IPS-15b (cell line): ENCODE data around the gene EYS.
"Not testable (repeated sequence)": the region's sequence is repeated elsewhere in the genome, so short reads cannot be mapped to it uniquely, and the experiment has no call there.

Source experiments
- H3K27me3 ChIP-seq: one replicate; pipeline ENCODE4 v1.6.1; 2013; ENCODE audit warnings: low read length; ENCODE audit not compliant: control insufficient read depth, insufficient read depth
- H3K36me3 ChIP-seq: one replicate; pipeline ENCODE4 v1.6.1; 2013; ENCODE audit warnings: low read length; ENCODE audit not compliant: control insufficient read depth, insufficient read depth
- H3K4me1 ChIP-seq: one replicate; pipeline ENCODE4 v1.6.1; 2013; ENCODE audit warnings: mild to moderate bottlenecking, low read length; ENCODE audit not compliant: control insufficient read depth, insufficient read depth
- H3K4me3 ChIP-seq: one replicate; pipeline ENCODE4 v1.5.1; 2013; ENCODE audit warnings: low read depth, low read length
- H3K9ac ChIP-seq: one replicate; pipeline ENCODE4 v1.6.1; 2013; ENCODE audit warnings: low read depth, mild to moderate bottlenecking, low read length
- H3K9me3 ChIP-seq: one replicate; pipeline ENCODE4 v1.6.1; 2013; ENCODE audit warnings: mild to moderate bottlenecking, low read length; ENCODE audit not compliant: control insufficient read depth, insufficient read depth

Gene EYS

DNA sequence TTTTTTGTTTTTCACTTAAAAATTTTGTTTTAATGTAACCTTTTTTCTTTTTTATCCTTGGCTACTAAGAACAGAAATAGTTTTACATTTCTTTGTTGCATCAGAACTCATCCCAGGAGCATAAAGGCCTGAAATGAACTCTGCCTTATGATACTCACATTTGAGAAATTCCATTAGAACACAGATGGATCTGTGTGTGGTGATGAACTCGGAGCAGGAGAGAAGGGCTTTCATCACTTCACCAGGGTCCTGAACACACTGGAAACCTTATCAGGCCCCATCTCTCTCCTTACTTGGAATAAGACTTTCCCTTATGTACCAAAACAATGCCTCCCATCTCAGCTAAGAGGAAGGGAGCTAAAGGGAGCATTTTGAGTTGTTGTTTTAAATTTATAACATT is 1932.1 kb downstream of the EYS start:
- Histone ChIP-seq H3K36me3 (no peaks in the 10 kb centered on the region), H3K27me3 (no peaks in the 10 kb centered on the region), H3K4me3 (no peak overlapping the region), H3K4me1 (no peaks in the 10 kb centered on the region), H3K9me3 (no peaks in the 10 kb centered on the region), H3K9ac (no peak overlapping the region)

DNA sequence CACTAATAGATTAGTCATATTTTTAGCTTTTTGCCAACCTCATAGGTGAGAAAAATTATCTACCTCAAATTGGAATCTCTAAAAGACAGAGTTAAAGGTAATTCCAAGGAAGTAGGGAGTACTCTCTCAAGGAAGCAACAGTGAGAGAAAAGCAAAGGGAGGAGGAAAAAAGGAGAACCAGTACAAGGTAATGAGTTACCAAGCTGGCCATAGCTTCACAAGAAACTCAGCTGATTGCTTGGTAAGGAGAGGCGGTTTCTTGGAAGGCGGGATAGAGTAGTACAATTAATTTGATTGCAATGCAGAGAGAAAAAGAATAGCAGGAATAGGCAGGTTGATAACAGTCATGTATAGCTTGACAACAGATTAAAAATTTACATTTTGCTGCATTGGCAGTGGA is 1933.8 kb downstream of the EYS start:
- Histone ChIP-seq H3K36me3 (no peaks in the 10 kb centered on the region), H3K9me3 (no peaks in the 10 kb centered on the region), H3K27me3 (no peaks in the 10 kb centered on the region), H3K9ac (no peak overlapping the region), H3K4me3 (no peak overlapping the region), H3K4me1 (no peaks in the 10 kb centered on the region)

DNA sequence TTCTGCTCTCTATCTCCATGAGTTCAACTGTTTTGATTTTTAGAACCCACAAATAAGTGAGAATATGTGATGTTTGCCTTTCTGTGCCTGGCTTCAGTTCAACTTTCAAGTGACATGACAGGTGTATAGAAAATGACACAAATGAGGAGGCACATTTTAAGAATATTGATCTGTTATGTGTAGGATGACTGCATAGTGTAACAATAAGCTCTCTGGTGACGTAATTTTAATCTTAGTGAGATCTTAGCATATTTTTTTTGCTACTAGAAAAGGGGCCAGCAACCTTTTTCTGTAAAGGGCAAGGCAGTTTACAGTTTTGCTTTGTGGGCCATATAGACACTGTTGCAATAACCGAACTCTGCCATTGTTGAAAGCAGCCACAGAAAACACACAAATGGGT is 1941.2 kb downstream of the EYS start:
- Histone ChIP-seq H3K9ac (no peak overlapping the region), H3K4me3 (no peak overlapping the region), H3K9me3 (no peaks in the 10 kb centered on the region), H3K36me3 (no peaks in the 10 kb centered on the region), H3K27me3 (no peaks in the 10 kb centered on the region), H3K4me1 (no peaks in the 10 kb centered on the region)

DNA sequence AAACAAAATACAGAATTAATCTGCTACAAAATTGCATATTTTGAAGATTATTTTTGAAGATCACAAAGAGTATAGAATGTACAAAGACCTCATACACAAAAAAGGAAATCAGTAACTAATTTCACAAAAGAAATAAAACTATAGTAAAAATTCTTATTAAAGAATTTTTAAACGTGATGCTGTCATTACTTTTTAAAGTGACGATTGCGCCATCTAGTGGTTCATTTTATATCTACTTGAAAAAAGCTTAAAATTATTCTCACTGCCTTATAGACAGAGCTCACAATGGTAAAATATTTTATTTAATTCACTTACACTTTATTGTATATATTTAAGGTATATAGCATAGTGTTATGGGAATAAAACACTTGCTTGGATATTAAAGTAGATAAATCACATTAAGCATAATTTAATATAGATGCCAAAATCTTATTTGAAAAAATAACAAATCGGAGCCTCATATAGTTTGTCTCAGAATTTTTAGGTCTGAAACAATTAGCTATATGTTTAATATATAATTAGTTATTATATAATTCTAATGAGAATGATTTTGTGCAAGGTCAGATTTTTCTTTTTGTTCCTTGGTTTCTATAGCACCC is 1942.6 kb downstream of the EYS start:
- no peaks in the 10 kb centered on the region for H3K9me3 ChIP-seq
- no peak overlapping the region for H3K4me3 ChIP-seq
- H3K4me1 ChIP-seq: no peaks in the 10 kb centered on the region
- H3K36me3 ChIP-seq: no peaks in the 10 kb centered on the region
- no peak overlapping the region for H3K9ac ChIP-seq
- H3K27me3 ChIP-seq: no peaks in the 10 kb centered on the region

DNA sequence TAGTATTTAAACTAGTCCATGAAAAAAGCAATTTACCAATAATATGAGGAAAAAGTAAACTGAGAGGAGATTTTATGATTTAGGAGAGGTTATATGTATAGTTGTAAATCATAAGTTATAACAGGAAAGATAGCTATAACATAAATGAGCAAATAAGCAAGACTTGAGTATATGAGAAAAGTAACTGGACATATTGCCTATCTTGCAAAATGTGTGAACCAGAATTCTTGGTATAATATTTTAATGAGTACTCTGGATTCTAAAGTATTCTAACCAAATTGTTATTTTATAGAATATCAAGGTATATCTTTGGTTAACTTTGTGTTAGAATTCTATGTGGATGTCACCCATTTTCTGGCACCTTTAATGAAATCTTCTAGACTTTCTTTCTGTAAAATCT is 1946.8 kb downstream of the EYS start:
- H3K9ac ChIP-seq: no peak overlapping the region
- H3K27me3 ChIP-seq: no peaks in the 10 kb centered on the region
- no peak overlapping the region for H3K4me3 ChIP-seq
- H3K36me3 ChIP-seq: no peaks in the 10 kb centered on the region
- H3K9me3 ChIP-seq: no peaks in the 10 kb centered on the region
- no peaks in the 10 kb centered on the region for H3K4me1 ChIP-seq

DNA sequence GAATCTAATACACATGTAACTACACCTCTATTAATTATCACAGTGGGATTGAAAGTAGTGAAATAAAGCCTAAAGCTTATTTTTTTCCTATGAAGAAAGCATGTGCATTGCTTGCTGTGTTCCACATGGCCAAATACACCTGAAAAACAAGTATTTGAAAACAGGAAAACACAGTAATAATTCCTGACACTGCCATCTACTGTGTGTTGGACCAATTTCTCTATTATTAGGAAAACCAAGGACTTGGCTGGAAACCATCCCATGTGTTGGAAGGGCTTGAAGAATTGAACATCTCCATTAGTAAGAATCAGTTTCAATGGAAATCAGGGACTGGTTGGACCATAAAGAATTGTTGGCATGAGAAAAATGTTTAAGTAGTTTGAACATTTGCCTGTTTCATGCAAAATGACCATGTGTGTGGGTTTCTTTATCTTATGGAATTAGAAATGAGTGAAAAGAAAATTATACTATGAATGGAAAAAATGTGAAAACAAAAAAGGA is 1947.4 kb downstream of the EYS start:
- no peak overlapping the region for H3K9ac ChIP-seq
- no peaks in the 10 kb centered on the region for H3K27me3 ChIP-seq
- no peaks in the 10 kb centered on the region for H3K9me3 ChIP-seq
- no peaks in the 10 kb centered on the region for H3K4me1 ChIP-seq
- H3K4me3 ChIP-seq: no peak overlapping the region
- H3K36me3 ChIP-seq: no peaks in the 10 kb centered on the region

DNA sequence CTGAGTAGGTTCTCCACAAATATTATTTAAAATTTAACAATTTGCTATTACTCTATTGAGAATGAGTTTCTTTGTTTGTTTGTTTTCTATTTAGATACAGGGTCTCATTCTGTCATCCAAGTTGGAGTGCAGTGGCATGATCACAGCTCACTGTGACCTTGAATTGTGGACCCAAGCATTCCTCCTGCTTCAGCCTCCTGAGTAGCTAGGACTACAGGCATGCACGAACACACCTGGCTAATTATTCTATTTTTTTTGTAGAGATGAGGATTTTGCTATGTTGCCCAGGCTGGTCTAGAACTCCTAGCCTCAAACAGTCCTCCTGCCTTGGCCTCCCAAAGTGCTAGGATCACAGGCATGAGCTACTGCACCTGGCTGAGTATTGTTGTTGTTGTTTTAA is 1949.2 kb downstream of the EYS start:
- Histone ChIP-seq H3K27me3 (no peaks in the 10 kb centered on the region), H3K9me3 (no peaks in the 10 kb centered on the region), H3K36me3 (no peaks in the 10 kb centered on the region), H3K4me1 (no peaks in the 10 kb centered on the region), H3K4me3 (no peak overlapping the region), H3K9ac (no peak overlapping the region)

DNA sequence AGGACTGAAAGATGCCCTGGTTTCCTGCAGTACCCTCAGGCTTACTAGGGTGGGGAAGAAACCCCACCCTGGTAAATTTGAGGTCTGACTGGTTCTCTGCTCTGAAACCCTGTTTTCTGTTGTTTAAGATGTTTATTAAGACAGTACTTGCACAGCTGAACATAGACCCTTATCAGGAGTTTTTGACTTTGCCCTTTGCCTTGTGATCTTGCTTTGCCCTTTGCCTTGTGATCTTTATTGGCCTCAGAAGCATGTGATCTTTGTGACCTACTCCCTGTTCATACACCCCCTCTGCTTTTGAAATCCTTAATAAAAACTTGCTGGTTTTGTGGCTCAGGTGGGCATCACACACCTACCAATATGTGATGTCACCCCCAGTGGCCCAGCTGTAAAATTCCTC is 1949.8 kb downstream of the EYS start:
- not testable (repeated sequence) for H3K4me1 ChIP-seq, H3K9me3 ChIP-seq, H3K9ac ChIP-seq, H3K4me3 ChIP-seq, H3K36me3 ChIP-seq, H3K27me3 ChIP-seq

DNA sequence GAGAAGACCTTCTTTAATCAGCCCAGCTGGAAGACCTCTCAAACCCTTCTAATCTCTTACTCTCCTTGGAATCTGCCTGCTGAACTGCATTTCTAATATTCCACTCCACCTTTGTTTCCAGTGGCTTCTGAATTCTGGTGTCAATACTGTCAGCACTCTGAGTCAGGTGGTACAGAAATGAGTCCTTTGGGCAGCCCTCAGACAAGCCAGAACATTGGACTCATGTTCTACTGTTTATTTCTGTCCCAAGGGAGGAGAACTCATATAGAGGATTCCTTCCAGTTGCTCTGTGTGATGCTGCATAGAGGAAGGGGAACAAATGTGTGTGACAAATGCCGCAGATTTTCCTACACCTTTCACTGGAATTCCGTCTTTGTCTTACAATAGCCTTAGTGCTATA is 1956.6 kb downstream of the EYS start:
- H3K4me1 ChIP-seq: no peaks in the 10 kb centered on the region
- H3K4me3 ChIP-seq: no peak overlapping the region
- no peaks in the 10 kb centered on the region for H3K36me3 ChIP-seq
- H3K9me3 ChIP-seq: no peaks in the 10 kb centered on the region
- H3K9ac ChIP-seq: no peak overlapping the region
- no peaks in the 10 kb centered on the region for H3K27me3 ChIP-seq

DNA sequence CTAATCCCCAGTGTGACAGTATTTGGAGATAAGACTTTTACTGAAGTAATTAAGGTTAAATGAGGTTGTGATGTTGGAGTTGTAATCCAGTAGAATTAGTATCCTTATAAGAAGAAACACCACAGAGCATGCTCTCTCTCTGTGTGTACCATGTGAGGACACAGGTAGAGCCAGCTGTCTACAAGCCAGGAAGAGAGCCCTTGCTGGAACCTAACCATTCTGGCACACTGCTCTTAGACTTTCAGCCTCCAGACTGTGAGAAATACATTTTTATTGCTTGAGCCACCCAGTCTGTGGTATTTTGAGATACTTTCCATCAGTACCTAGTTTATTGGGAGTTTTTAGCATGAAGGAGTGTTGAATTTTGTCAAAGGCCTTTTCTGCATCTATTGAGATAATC is 1961.2 kb downstream of the EYS start:
- no peaks in the 10 kb centered on the region for H3K4me1 ChIP-seq
- H3K36me3 ChIP-seq: no peaks in the 10 kb centered on the region
- no peak overlapping the region for H3K4me3 ChIP-seq
- H3K9me3 ChIP-seq: no peaks in the 10 kb centered on the region
- H3K9ac ChIP-seq: no peak overlapping the region
- no peaks in the 10 kb centered on the region for H3K27me3 ChIP-seq

DNA sequence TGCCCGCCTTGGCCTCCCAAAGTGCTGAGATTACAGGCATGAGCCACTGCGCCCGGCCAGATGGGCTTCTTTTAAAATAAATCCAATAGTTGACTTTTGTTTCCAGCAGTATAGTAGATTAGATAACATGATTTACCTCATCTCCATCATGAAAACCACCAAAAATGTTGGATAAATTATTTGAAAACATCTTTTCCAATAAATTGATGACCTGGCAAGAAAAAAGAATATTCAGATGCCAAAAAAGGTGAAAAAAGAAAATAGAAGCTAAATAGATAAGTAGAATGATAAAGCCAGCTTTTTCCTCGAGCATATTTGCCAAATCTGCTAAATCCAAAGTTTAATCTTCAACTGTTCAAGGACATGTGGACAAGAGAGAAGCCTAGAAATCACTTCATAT is 1962.2 kb downstream of the EYS start:
- Histone ChIP-seq H3K4me3 (no peak overlapping the region), H3K4me1 (no peaks in the 10 kb centered on the region), H3K27me3 (no peaks in the 10 kb centered on the region), H3K9me3 (no peaks in the 10 kb centered on the region), H3K36me3 (no peaks in the 10 kb centered on the region), H3K9ac (no peak overlapping the region)

DNA sequence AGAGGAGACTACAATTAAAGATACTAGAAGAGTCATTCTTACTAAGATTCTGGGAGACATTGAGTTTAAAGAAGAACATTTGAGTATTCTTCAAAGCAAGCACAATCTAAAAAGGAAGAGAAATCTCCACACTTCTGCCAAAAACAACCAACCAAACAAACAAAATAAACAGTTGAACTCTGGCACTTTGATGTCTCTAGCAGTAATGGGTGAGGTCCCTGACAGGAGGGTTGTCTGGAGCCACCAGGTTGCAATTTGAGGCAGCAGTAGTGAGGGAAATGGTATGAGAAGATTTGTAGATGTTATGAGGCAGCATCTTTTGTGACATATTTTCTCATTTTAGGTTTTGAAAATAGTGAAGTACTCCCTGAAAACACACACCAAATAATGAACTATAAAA is 1963.3 kb downstream of the EYS start:
- no peaks in the 10 kb centered on the region for H3K9me3 ChIP-seq
- no peak overlapping the region for H3K4me3 ChIP-seq
- H3K4me1 ChIP-seq: no peaks in the 10 kb centered on the region
- no peaks in the 10 kb centered on the region for H3K27me3 ChIP-seq
- no peaks in the 10 kb centered on the region for H3K36me3 ChIP-seq
- H3K9ac ChIP-seq: no peak overlapping the region
